Measurements from ENCODE around the gene ANKH.

- TF ChIP-seq, protein P1, sequence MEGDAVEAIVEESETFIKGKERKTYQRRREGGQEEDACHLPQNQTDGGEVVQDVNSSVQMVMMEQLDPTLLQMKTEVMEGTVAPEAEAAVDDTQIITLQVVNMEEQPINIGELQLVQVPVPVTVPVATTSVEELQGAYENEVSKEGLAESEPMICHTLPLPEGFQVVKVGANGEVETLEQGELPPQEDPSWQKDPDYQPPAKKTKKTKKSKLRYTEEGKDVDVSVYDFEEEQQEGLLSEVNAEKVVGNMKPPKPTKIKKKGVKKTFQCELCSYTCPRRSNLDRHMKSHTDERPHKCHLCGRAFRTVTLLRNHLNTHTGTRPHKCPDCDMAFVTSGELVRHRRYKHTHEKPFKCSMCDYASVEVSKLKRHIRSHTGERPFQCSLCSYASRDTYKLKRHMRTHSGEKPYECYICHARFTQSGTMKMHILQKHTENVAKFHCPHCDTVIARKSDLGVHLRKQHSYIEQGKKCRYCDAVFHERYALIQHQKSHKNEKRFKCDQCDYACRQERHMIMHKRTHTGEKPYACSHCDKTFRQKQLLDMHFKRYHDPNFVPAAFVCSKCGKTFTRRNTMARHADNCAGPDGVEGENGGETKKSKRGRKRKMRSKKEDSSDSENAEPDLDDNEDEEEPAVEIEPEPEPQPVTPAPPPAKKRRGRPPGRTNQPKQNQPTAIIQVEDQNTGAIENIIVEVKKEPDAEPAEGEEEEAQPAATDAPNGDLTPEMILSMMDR (IDR thresholded peaks at IDR 0.05): no peak
- TF ChIP-seq POLR2AphosphoS5 (IDR thresholded peaks at IDR 0.05): no peak
These were observed 12.6 kb upstream of the ANKH start for GRCh38 chr5:14884062-14884612.
